Chondrocyte (in vitro differentiated cells): ENCODE data around the gene SUN1. TPM values are rescaled to one million over a fixed set of nuclear protein-coding genes. Genes with fewer than 3 reads are reported as not detected.
A peak's percentile ranks its signal among the peaks of the same experiment; 100 is the strongest.

ENCODE experiments used
- DNase-seq: peaks from one replicate; pipeline ENCODE4 v3.0.0; 2021; ENCODE audit warnings: mixed read lengths, low spot score
- H3K27ac Mint-ChIP-seq: one replicate; pipeline ENCODE4 v1.8.0; 2021; ENCODE audit warnings: mild to moderate bottlenecking, moderate library complexity, mixed read lengths; ENCODE audit not compliant: unreplicated experiment
- H3K27me3 Mint-ChIP-seq: 2 replicates; pipeline ENCODE4 v1.8.0; 2021; ENCODE audit warnings: low read depth, mixed read lengths
- H3K36me3 Mint-ChIP-seq: 2 replicates; pipeline ENCODE4 v1.8.0; 2021; ENCODE audit warnings: low read depth, mixed read lengths
- H3K4me1 Mint-ChIP-seq: 2 replicates; pipeline ENCODE4 v1.8.0; 2021; ENCODE audit warnings: low read depth, mild to moderate bottlenecking, mixed read lengths
- H3K4me3 Mint-ChIP-seq: one replicate; pipeline ENCODE4 v1.8.0; 2021; ENCODE audit warnings: mild to moderate bottlenecking, moderate library complexity, mixed read lengths; ENCODE audit not compliant: unreplicated experiment
- H3K9me3 Mint-ChIP-seq: 2 replicates; pipeline ENCODE4 v1.8.0; 2021; ENCODE audit warnings: low read depth, mixed read lengths
- total RNA-seq: library from RNA; stranded (reverse); gene quantifications from 3 replicates; pipeline ENCODE4 v1.2.1, GENCODE V29; 2021
- TF ChIP-seq, protein P1 (sequence below): fragments of 200-600 bp; sonication (generic); IDR thresholded peaks from 2 replicates; pipeline ENCODE4 v1.5.0; 2021; ENCODE audit warnings: antibody characterized with exemption, mild to moderate bottlenecking, moderate library complexity

Gene SUN1
- total RNA-seq, 1 donor from 2014 or later = 134 TPM

DNA sequence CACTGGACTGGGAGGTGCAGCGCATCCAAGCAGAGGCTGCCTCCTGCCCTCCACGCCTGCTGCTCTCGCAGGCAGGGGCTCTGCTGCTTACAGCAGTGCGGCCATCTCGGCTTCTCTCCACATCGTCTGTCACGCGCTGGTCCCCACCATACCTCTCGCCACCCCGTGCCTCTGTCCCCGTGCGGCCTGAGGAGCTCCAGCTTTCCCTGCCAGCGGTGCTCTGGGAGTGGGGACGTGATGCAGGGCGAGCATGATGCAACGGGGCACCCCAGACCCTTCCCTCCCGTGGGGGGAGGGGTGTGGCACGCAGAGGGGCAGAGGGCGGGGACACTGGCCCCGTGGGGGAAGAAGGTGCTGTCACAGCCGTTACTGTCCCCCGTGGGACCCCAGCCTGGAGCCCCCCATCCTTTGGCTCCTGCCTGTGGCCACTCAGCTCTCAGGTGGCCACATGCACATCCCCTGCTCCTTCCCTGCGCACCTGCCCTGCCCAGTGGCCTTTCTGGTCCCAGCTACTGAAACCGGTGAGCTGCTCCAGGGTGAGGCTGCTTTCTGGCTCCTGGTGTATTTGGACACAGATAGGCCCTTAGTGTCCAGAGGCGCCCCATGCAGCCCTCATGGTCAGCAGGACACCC, 53.1 kb downstream of the SUN1 start:
- Mint-ChIP-seq H3K9me3 (no peaks in the 10 kb centered on the region), H3K36me3 (peaks cover 5% of the 10 kb centered on the region), H3K4me3 (no peak overlapping the region), H3K27ac (no peak overlapping the region), H3K4me1 (peaks cover 18% of the 10 kb centered on the region), H3K27me3 (no peaks in the 10 kb centered on the region)
- DNase-seq = peak; percentile 88
- TF ChIP-seq, protein P1, sequence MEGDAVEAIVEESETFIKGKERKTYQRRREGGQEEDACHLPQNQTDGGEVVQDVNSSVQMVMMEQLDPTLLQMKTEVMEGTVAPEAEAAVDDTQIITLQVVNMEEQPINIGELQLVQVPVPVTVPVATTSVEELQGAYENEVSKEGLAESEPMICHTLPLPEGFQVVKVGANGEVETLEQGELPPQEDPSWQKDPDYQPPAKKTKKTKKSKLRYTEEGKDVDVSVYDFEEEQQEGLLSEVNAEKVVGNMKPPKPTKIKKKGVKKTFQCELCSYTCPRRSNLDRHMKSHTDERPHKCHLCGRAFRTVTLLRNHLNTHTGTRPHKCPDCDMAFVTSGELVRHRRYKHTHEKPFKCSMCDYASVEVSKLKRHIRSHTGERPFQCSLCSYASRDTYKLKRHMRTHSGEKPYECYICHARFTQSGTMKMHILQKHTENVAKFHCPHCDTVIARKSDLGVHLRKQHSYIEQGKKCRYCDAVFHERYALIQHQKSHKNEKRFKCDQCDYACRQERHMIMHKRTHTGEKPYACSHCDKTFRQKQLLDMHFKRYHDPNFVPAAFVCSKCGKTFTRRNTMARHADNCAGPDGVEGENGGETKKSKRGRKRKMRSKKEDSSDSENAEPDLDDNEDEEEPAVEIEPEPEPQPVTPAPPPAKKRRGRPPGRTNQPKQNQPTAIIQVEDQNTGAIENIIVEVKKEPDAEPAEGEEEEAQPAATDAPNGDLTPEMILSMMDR = no peak

- Mint-ChIP-seq H3K9me3 (no peaks in the 10 kb centered on the region), H3K4me3 (no peak overlapping the region), H3K27ac (no peak overlapping the region), H3K4me1 (peaks cover 18% of the 10 kb centered on the region), H3K27me3 (no peaks in the 10 kb centered on the region), H3K36me3 (peaks cover 5% of the 10 kb centered on the region)
- TF ChIP-seq, protein P1 = no peak
- peak; percentile 71 for DNase-seq
Measured at GRCh38 chr7:885893-886625, 53.8 kb downstream of the SUN1 start.

GRCh38 chr7:886626-887487, 54.6 kb downstream of the SUN1 start:
- Mint-ChIP-seq H3K9me3 (no peaks in the 10 kb centered on the region), H3K27me3 (no peaks in the 10 kb centered on the region), H3K4me3 (no peak overlapping the region), H3K4me1 (peaks cover 18% of the 10 kb centered on the region), H3K36me3 (peaks cover 5% of the 10 kb centered on the region), H3K27ac (no peak overlapping the region)
- TF ChIP-seq, protein P1 = no peak
- DNase-seq = peak; percentile 92

GRCh38 chr7:887488-887820, 55.2 kb downstream of the SUN1 start:
- no peak overlapping the region for H3K4me3 Mint-ChIP-seq
- no peaks in the 10 kb centered on the region for H3K9me3 Mint-ChIP-seq
- TF ChIP-seq, protein P1 = no peak
- H3K27me3 Mint-ChIP-seq = no peaks in the 10 kb centered on the region
- H3K4me1 Mint-ChIP-seq = peaks cover 18% of the 10 kb centered on the region
- no peak overlapping the region for H3K27ac Mint-ChIP-seq
- peaks cover 9% of the 10 kb centered on the region for H3K36me3 Mint-ChIP-seq
- peak; percentile 92 for DNase-seq
